ENCODE data around the gene KDM8. TPM values are rescaled to one million over a fixed set of nuclear protein-coding genes. Genes with fewer than 3 reads are reported as not detected.
A peak's percentile ranks its signal among the peaks of the same experiment; 100 is the strongest.
"Not testable (repeated sequence)": the region's sequence is repeated elsewhere in the genome, so short reads cannot be mapped to it uniquely, and the experiment has no call there.

KDM8 gene
- total and polyA plus RNA-seq, 5 donors, result 3.1 to 6.1 (median 5.0) TPM

- WGBS, result 46% methylated on average over 19 of the region's 19 CpGs
- Histone ChIP-seq H3K4me1 (ENCODE audit: control insufficient read depth, insufficient read depth, low read length) (peaks cover 19% of the 10 kb centered on the region), H3K9me3 (ENCODE audit: control insufficient read depth, low read length) (no peaks in the 10 kb centered on the region), H3K4me3 (ENCODE audit: low read length) (no peak overlapping the region), H3K27ac (ENCODE audit: low read length) (peak overlapping the region; percentile 40), H3K27me3 (ENCODE audit: control insufficient read depth, insufficient read depth) (no peaks in the 10 kb centered on the region)
- ATAC-seq (peak; percentile 81 to 92), DNase-seq (peak; percentile 65 to 89 (median 82))
- intact Hi-C loops (cut with DNase I), result no loop called here
Observed at GRCh38 chr16:27245276-27246172, 42.2 kb downstream of the KDM8 start.

- H3K4me3 ChIP-seq (ENCODE audit: low read length), result no peak overlapping the region
- no peak overlapping the region for H3K27ac ChIP-seq (ENCODE audit: low read length)
- intact Hi-C loops (cut with DNase I), result no loop called here
- H3K4me1 ChIP-seq (ENCODE audit: control insufficient read depth, insufficient read depth, low read length), result peaks cover 19% of the 10 kb centered on the region
- ATAC-seq (no peak), DNase-seq (peak in 1 of 3 donors; percentile 34)
- WGBS, result 72% methylated on average over 4 of the region's 4 CpGs
- no peaks in the 10 kb centered on the region for H3K9me3 ChIP-seq (ENCODE audit: control insufficient read depth, low read length)
- H3K27me3 ChIP-seq (ENCODE audit: control insufficient read depth, insufficient read depth), result no peaks in the 10 kb centered on the region
Observed at GRCh38 chr16:27246439-27246838, 43.1 kb downstream of the KDM8 start.

GRCh38 chr16:27247076-27247475 lies 43.8 kb downstream of the KDM8 start:
- peaks cover 16% of the 10 kb centered on the region for H3K4me1 ChIP-seq (ENCODE audit: control insufficient read depth, insufficient read depth, low read length)
- ATAC-seq; DNase-seq; H3K9me3 ChIP-seq (ENCODE audit: control insufficient read depth, low read length); H3K27ac ChIP-seq (ENCODE audit: low read length); H3K4me3 ChIP-seq (ENCODE audit: low read length); H3K27me3 ChIP-seq (ENCODE audit: control insufficient read depth, insufficient read depth); intact Hi-C loops (cut with DNase I): not testable (repeated sequence)
- WGBS, result 70% methylated on average over 1 of the region's 1 CpG

GRCh38 chr16:27248036-27248435 lies 44.7 kb downstream of the KDM8 start:
- Histone ChIP-seq H3K9me3 (ENCODE audit: control insufficient read depth, low read length) (no peaks in the 10 kb centered on the region), H3K4me3 (ENCODE audit: low read length) (no peak overlapping the region), H3K27ac (ENCODE audit: low read length) (no peak overlapping the region), H3K27me3 (ENCODE audit: control insufficient read depth, insufficient read depth) (no peaks in the 10 kb centered on the region), H3K4me1 (ENCODE audit: control insufficient read depth, insufficient read depth, low read length) (peaks cover 13% of the 10 kb centered on the region)
- 86% methylated on average over 2 of the region's 2 CpGs for WGBS
- ATAC-seq, result no peak
- intact Hi-C loops (cut with DNase I), result no loop called here
- DNase-seq, result no peak

GRCh38 chr16:27248886-27249285 lies 45.6 kb downstream of the KDM8 start:
- DNase-seq; ATAC-seq; intact Hi-C loops (cut with DNase I); H3K4me1 ChIP-seq (ENCODE audit: control insufficient read depth, insufficient read depth, low read length); H3K27me3 ChIP-seq (ENCODE audit: control insufficient read depth, insufficient read depth); H3K27ac ChIP-seq (ENCODE audit: low read length); H3K4me3 ChIP-seq (ENCODE audit: low read length); H3K9me3 ChIP-seq (ENCODE audit: control insufficient read depth, low read length): not testable (repeated sequence)
- 99% methylated on average over 4 of the region's 4 CpGs for WGBS

GRCh38 chr16:27251541-27252205 lies 48.3 kb downstream of the KDM8 start:
- no peak for DNase-seq
- WGBS, result 94% methylated on average over 8 of the region's 8 CpGs
- no peak for ATAC-seq

GRCh38 chr16:27252206-27252585 lies 48.9 kb downstream of the KDM8 start:
- no peak for ATAC-seq
- Histone ChIP-seq H3K27ac (ENCODE audit: low read length) (no peak overlapping the region), H3K4me1 (ENCODE audit: control insufficient read depth, insufficient read depth, low read length) (no peaks in the 10 kb centered on the region), H3K27me3 (ENCODE audit: control insufficient read depth, insufficient read depth) (no peaks in the 10 kb centered on the region), H3K4me3 (ENCODE audit: low read length) (no peak overlapping the region), H3K9me3 (ENCODE audit: control insufficient read depth, low read length) (no peaks in the 10 kb centered on the region)
- DNase-seq, result no peak
- intact Hi-C loops (cut with DNase I), result loop anchor here in 1 of 4 donors (10.0 kb wide), 1 partner anchor 63 kb away; the partner anchor contains the start of gene IL4R
- whole genome bisulfite sequencing, result 98% methylated on average over 6 of the region's 6 CpGs

More at GRCh38 chr16:27251541-27252205, 48.3 kb downstream of the KDM8 start:
- no peaks in the 10 kb centered on the region for H3K4me1 ChIP-seq (ENCODE audit: control insufficient read depth, insufficient read depth, low read length)
- H3K27me3 ChIP-seq (ENCODE audit: control insufficient read depth, insufficient read depth), result no peaks in the 10 kb centered on the region
- no peak overlapping the region for H3K4me3 ChIP-seq (ENCODE audit: low read length)
- H3K9me3 ChIP-seq (ENCODE audit: control insufficient read depth, low read length), result no peaks in the 10 kb centered on the region
- no peak overlapping the region for H3K27ac ChIP-seq (ENCODE audit: low read length)
- intact Hi-C loops (cut with DNase I), result loop anchor here in 1 of 4 donors (10.0 kb wide), 1 partner anchor 63 kb away; the partner anchor contains the start of gene IL4R

GRCh38 chr16:27253526-27253930 lies 50.2 kb downstream of the KDM8 start:
- DNase-seq (no peak), ATAC-seq (peak; percentile 72 to 84)
- WGBS, result 73% methylated on average over 6 of the region's 6 CpGs
- Histone ChIP-seq H3K27me3 (ENCODE audit: control insufficient read depth, insufficient read depth) (no peaks in the 10 kb centered on the region), H3K4me3 (ENCODE audit: low read length) (no peak overlapping the region), H3K9me3 (ENCODE audit: control insufficient read depth, low read length) (no peaks in the 10 kb centered on the region), H3K27ac (ENCODE audit: low read length) (peak overlapping the region; percentile 3), H3K4me1 (ENCODE audit: control insufficient read depth, insufficient read depth, low read length) (no peaks in the 10 kb centered on the region)
- intact Hi-C loops (cut with DNase I), result loop anchor here in 1 of 4 donors (10.0 kb wide), 1 partner anchor 61 kb away; the partner anchor contains the start of gene IL4R

GRCh38 chr16:27254262-27254811 lies 51.0 kb downstream of the KDM8 start:
- ATAC-seq (peak in 1 of 2 donors; percentile 43), DNase-seq (no peak)
- WGBS, result 89% methylated on average over 3 of the region's 3 CpGs
- Histone ChIP-seq H3K27ac (ENCODE audit: low read length) (no peak overlapping the region), H3K4me3 (ENCODE audit: low read length) (no peak overlapping the region), H3K27me3 (ENCODE audit: control insufficient read depth, insufficient read depth) (no peaks in the 10 kb centered on the region), H3K9me3 (ENCODE audit: control insufficient read depth, low read length) (no peaks in the 10 kb centered on the region), H3K4me1 (ENCODE audit: control insufficient read depth, insufficient read depth, low read length) (peaks cover 4% of the 10 kb centered on the region)
- intact Hi-C loops (cut with DNase I), result loop anchor here in 1 of 4 donors (10.0 kb wide), 1 partner anchor 60 kb away; the partner anchor contains the start of gene IL4R

GRCh38 chr16:27256861-27257260 lies 53.5 kb downstream of the KDM8 start:
- Histone ChIP-seq H3K4me1 (ENCODE audit: control insufficient read depth, insufficient read depth, low read length) (peaks cover 4% of the 10 kb centered on the region), H3K27me3 (ENCODE audit: control insufficient read depth, insufficient read depth) (no peaks in the 10 kb centered on the region), H3K4me3 (ENCODE audit: low read length) (no peak overlapping the region), H3K27ac (ENCODE audit: low read length) (no peak overlapping the region), H3K9me3 (ENCODE audit: control insufficient read depth, low read length) (no peaks in the 10 kb centered on the region)
- DNase-seq, result no peak
- intact Hi-C loops (cut with DNase I), result loop anchor here in 1 of 4 donors (10.0 kb wide), 1 partner anchor 58 kb away; the partner anchor contains the start of gene IL4R
- over 99% methylated on average over 3 of the region's 3 CpGs for WGBS
- no peak for ATAC-seq
